Effector memory CD4-positive, alpha-beta T cell (primary cell): ENCODE data around the gene CDCA7.
"Not testable (repeated sequence)": the region's sequence is repeated elsewhere in the genome, so short reads cannot be mapped to it uniquely, and the experiment has no call there.

Source experiments
- DNase-seq, 3 donors: peaks; one replicate each; pipeline ENCODE4 v3.0.0-alpha.2; 2020
- H3K27ac ChIP-seq: 2 replicates; pipeline ENCODE4 v1.7.0; 2013; ENCODE audit warnings: mild to moderate bottlenecking, low read length, moderate library complexity; ENCODE audit not compliant: insufficient read depth, poor library complexity, severe bottlenecking
- H3K27me3 ChIP-seq: replicated peaks from 2 replicates; pipeline ENCODE4 v1.7.0; 2013; ENCODE audit warnings: mild to moderate bottlenecking, low read length; ENCODE audit not compliant: insufficient read depth, control insufficient read depth, poor library complexity, severe bottlenecking
- H3K36me3 ChIP-seq: 2 replicates; pipeline ENCODE4 v1.7.0; 2013; ENCODE audit warnings: mild to moderate bottlenecking, low read length, moderate library complexity; ENCODE audit not compliant: control insufficient read depth, insufficient read depth
- H3K4me1 ChIP-seq: 2 replicates; pipeline ENCODE4 v1.7.0; 2013; ENCODE audit warnings: low read length, mild to moderate bottlenecking; ENCODE audit not compliant: control insufficient read depth, insufficient read depth, poor library complexity, severe bottlenecking
- H3K4me3 ChIP-seq: 2 replicates; pipeline ENCODE4 v1.7.0; 2013; ENCODE audit warnings: low read length, low read depth, mild to moderate bottlenecking; ENCODE audit not compliant: insufficient read depth, poor library complexity, severe bottlenecking
- H3K9me3 ChIP-seq: 2 replicates; pipeline ENCODE4 v1.7.0; 2013; ENCODE audit warnings: mild to moderate bottlenecking, low read length, moderate library complexity; ENCODE audit not compliant: control insufficient read depth

The CDCA7 gene

GRCh38 chr2:173414823-173415322 is 60.2 kb downstream of the CDCA7 start:
- DNase-seq: no peak
- no peak overlapping the region for H3K27ac ChIP-seq
- H3K4me1 ChIP-seq: no peaks in the 10 kb centered on the region
- H3K36me3 ChIP-seq: no peaks in the 10 kb centered on the region
- no peak overlapping the region for H3K4me3 ChIP-seq
- no peaks in the 10 kb centered on the region for H3K27me3 ChIP-seq
- no peaks in the 10 kb centered on the region for H3K9me3 ChIP-seq

- Histone ChIP-seq H3K36me3 (no peaks in the 10 kb centered on the region), H3K27me3 (no peaks in the 10 kb centered on the region), H3K4me1 (no peaks in the 10 kb centered on the region), H3K27ac (no peak overlapping the region), H3K9me3 (no peaks in the 10 kb centered on the region), H3K4me3 (no peak overlapping the region)
- DNase-seq: no peak
Measured at GRCh38 chr2:173415431-173416381, 61.0 kb downstream of the CDCA7 start.

GRCh38 chr2:173416415-173417152 is 61.9 kb downstream of the CDCA7 start:
- DNase-seq, H3K36me3 ChIP-seq, H3K4me1 ChIP-seq, H3K9me3 ChIP-seq, H3K4me3 ChIP-seq, H3K27me3 ChIP-seq, H3K27ac ChIP-seq: not testable (repeated sequence)

- no peaks in the 10 kb centered on the region for H3K36me3 ChIP-seq
- no peak for DNase-seq
- H3K27ac ChIP-seq: no peak overlapping the region
- H3K4me1 ChIP-seq: no peaks in the 10 kb centered on the region
- no peaks in the 10 kb centered on the region for H3K27me3 ChIP-seq
- H3K9me3 ChIP-seq: no peaks in the 10 kb centered on the region
- H3K4me3 ChIP-seq: no peak overlapping the region
Measured at GRCh38 chr2:173417341-173417740, 62.7 kb downstream of the CDCA7 start.

GRCh38 chr2:173417802-173418201 is 63.1 kb downstream of the CDCA7 start:
- no peaks in the 10 kb centered on the region for H3K9me3 ChIP-seq
- H3K27me3 ChIP-seq: no peaks in the 10 kb centered on the region
- DNase-seq: no peak
- H3K4me1 ChIP-seq: no peaks in the 10 kb centered on the region
- H3K4me3 ChIP-seq: no peak overlapping the region
- H3K36me3 ChIP-seq: no peaks in the 10 kb centered on the region
- no peak overlapping the region for H3K27ac ChIP-seq
